Neural progenitor cell (in vitro differentiated cells): Measurements from ENCODE around the gene TIMM8A. TPM values are rescaled to one million over a fixed set of nuclear protein-coding genes. Genes with fewer than 3 reads are reported as not detected.

ENCODE experiments used
- DNase-seq: peaks from one replicate; pipeline ENCODE4 v3.0.0-alpha.2; 2016; ENCODE audit warnings: low spot score
- H2AFZ ChIP-seq: fragments of 200-600 bp; sonication (generic); replicated peaks from 2 replicates; pipeline ENCODE4 v1.6.1; 2016; ENCODE audit warnings: antibody characterized with exemption
- H3F3A ChIP-seq: fragments of 200-600 bp; sonication (generic); 2 replicates; pipeline ENCODE4 v1.6.1; 2016; ENCODE audit warnings: antibody characterized with exemption, low read depth
- H3K27ac ChIP-seq: fragments of 200-600 bp; sonication (generic); 2 replicates; pipeline ENCODE4 v1.5.1; 2016; ENCODE audit warnings: mild to moderate bottlenecking
- H3K27me3 ChIP-seq: fragments of 200-600 bp; sonication (generic); 2 replicates; pipeline ENCODE4 v1.6.1; 2016; ENCODE audit warnings: mild to moderate bottlenecking, moderate library complexity
- H3K36me3 ChIP-seq: fragments of 200-600 bp; sonication (generic); 2 replicates; pipeline ENCODE4 v1.5.1; 2016
- H3K4me1 ChIP-seq: fragments of 200-600 bp; sonication (generic); 2 replicates; pipeline ENCODE4 v1.6.1; 2016; ENCODE audit warnings: mixed run types
- H3K4me2 ChIP-seq: fragments of 200-600 bp; sonication (generic); 2 replicates; pipeline ENCODE4 v1.6.1; 2016
- H3K4me3 ChIP-seq: fragments of 200-600 bp; sonication (generic); 2 replicates; pipeline ENCODE4 v1.5.1; 2016
- H3K79me2 ChIP-seq: fragments of 200-600 bp; sonication (generic); 2 replicates; pipeline ENCODE4 v1.6.1; 2016; ENCODE audit warnings: low read depth
- H3K9ac ChIP-seq: fragments of 200-600 bp; sonication (generic); 2 replicates; pipeline ENCODE4 v1.6.1; 2016
- H3K9me3 ChIP-seq: fragments of 200-600 bp; sonication (generic); 2 replicates; pipeline ENCODE4 v1.5.1; 2016; ENCODE audit warnings: low read depth
- H4K20me1 ChIP-seq: fragments of 200-600 bp; sonication (generic); 2 replicates; pipeline ENCODE4 v1.6.1; 2016; ENCODE audit warnings: low read depth
- H3K27ac Mint-ChIP-seq: 3 replicates; pipeline ENCODE4 v1.8.0; 2021; ENCODE audit warnings: mixed read lengths
- H3K27me3 Mint-ChIP-seq: 2 replicates; pipeline ENCODE4 v1.8.0; 2022; ENCODE audit warnings: low read depth, mild to moderate bottlenecking, inconsistent platforms, moderate library complexity, mixed read lengths; ENCODE audit not compliant: insufficient read depth
- H3K36me3 Mint-ChIP-seq: 3 replicates; pipeline ENCODE4 v1.8.0; 2021; ENCODE audit warnings: mixed read lengths
- H3K4me1 Mint-ChIP-seq: 3 replicates; pipeline ENCODE4 v1.8.0; 2021; ENCODE audit warnings: mixed read lengths
- H3K4me3 Mint-ChIP-seq: 3 replicates; pipeline ENCODE4 v1.8.0; 2021; ENCODE audit warnings: mild to moderate bottlenecking, moderate library complexity, mixed read lengths
- H3K9me3 Mint-ChIP-seq: 3 replicates; pipeline ENCODE4 v1.8.0; 2020; ENCODE audit warnings: mixed read lengths
- EZH2 ChIP-seq: fragments of 200-600 bp; sonication (generic); IDR thresholded peaks from 2 replicates; pipeline ENCODE4 v1.6.1; 2017; ENCODE audit warnings: antibody characterized with exemption, mild to moderate bottlenecking, moderate library complexity
- EZH2phosphoT487 ChIP-seq: fragments of 200-600 bp; sonication (generic); IDR thresholded peaks from 2 replicates; pipeline ENCODE4 v1.6.1; 2017; ENCODE audit warnings: antibody characterized with exemption
- total RNA-seq: library from RNA; depleted of rRNA; stranded (reverse); fragments of >200 nt; gene quantifications from 2 replicates; pipeline ENCODE4 v1.2.3, GENCODE V29; 2015; ENCODE audit warnings: low replicate concordance
- TF ChIP-seq, protein P1 (sequence below): fragments of 200-600 bp; sonication (generic); IDR thresholded peaks from 2 replicates; pipeline ENCODE4 v1.5.1; 2017; ENCODE audit warnings: antibody characterized with exemption, mild to moderate bottlenecking

Gene TIMM8A, protein sequence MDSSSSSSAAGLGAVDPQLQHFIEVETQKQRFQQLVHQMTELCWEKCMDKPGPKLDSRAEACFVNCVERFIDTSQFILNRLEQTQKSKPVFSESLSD
- total RNA-seq: 7.7 and 9.5 TPM in 2 replicates

DNA sequence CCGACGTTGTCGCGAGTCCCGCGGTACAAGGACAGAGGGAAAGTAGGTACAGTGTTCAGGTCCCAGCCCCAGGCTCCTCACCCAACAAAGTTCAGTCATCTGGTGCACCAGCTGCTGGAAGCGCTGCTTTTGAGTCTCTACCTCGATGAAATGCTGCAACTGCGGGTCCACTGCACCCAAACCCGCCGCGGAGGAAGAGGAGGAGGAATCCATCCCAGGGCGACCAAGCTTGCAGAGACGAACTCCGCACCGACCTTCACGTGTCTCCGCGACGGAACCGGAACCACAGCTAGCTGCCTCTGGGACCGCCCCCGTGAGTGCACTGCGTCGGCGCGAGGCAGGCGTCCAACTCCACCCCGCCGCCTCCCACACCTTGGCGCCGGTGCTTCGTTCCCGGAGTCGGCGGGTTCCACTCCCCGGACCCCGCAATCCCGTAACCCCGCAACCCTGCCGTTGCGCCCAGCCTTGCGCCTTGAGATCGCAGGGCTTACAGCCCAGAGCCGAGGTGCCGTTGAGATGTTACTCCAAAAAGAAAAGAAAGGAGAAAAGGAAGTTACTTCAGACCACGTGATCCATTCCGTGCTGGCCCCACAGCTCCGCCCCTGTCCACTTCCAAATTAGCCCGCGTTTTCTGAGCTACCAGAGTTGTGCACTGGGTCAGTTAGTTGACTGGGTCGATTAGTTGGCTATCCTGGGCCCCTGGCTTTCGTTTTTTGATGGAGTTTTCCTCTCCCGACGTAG lies at the start of gene TIMM8A:
Gene TIMM8A (minus strand): TSS at position 291 of the 741 bp plus-strand sequence. CDS start 78 bp downstream, at position 213.
- H2AFZ ChIP-seq: peak within 1 kb of the TSS; percentile 92
- no peaks in the 10 kb centered on the region for H3K36me3 ChIP-seq
- TF ChIP-seq EZH2: no peak
- TF ChIP-seq EZH2phosphoT487: no peak
- TF ChIP-seq, protein P1, sequence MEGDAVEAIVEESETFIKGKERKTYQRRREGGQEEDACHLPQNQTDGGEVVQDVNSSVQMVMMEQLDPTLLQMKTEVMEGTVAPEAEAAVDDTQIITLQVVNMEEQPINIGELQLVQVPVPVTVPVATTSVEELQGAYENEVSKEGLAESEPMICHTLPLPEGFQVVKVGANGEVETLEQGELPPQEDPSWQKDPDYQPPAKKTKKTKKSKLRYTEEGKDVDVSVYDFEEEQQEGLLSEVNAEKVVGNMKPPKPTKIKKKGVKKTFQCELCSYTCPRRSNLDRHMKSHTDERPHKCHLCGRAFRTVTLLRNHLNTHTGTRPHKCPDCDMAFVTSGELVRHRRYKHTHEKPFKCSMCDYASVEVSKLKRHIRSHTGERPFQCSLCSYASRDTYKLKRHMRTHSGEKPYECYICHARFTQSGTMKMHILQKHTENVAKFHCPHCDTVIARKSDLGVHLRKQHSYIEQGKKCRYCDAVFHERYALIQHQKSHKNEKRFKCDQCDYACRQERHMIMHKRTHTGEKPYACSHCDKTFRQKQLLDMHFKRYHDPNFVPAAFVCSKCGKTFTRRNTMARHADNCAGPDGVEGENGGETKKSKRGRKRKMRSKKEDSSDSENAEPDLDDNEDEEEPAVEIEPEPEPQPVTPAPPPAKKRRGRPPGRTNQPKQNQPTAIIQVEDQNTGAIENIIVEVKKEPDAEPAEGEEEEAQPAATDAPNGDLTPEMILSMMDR: no peak
- no peaks in the 10 kb centered on the region for H3F3A ChIP-seq
- peaks cover 17% of the 10 kb centered on the region for H3K4me1 Mint-ChIP-seq
- no peaks in the 10 kb centered on the region for H4K20me1 ChIP-seq
- no peaks in the 10 kb centered on the region for H3K9me3 ChIP-seq
- peaks cover 36% of the 10 kb centered on the region for H3K79me2 ChIP-seq
- peak; percentile 70 for DNase-seq
- H3K9ac ChIP-seq: peak within 1 kb of the TSS; percentile 68
- peak within 1 kb of the TSS; percentile 79 for H3K27ac Mint-ChIP-seq
- peak within 1 kb of the TSS; percentile 73 for H3K4me3 ChIP-seq
- H3K4me2 ChIP-seq: peak within 1 kb of the TSS; percentile 78
- peak within 1 kb of the TSS; percentile 90 for H3K4me3 Mint-ChIP-seq
- H3K9me3 Mint-ChIP-seq: no peaks in the 10 kb centered on the region
- H3K36me3 Mint-ChIP-seq: no peaks in the 10 kb centered on the region
- no peaks in the 10 kb centered on the region for H3K27me3 Mint-ChIP-seq
- no peak within 1 kb of the TSS for H3K27ac ChIP-seq
- peaks cover 9% of the 10 kb centered on the region for H3K4me1 ChIP-seq
- no peaks in the 10 kb centered on the region for H3K27me3 ChIP-seq

DNA sequence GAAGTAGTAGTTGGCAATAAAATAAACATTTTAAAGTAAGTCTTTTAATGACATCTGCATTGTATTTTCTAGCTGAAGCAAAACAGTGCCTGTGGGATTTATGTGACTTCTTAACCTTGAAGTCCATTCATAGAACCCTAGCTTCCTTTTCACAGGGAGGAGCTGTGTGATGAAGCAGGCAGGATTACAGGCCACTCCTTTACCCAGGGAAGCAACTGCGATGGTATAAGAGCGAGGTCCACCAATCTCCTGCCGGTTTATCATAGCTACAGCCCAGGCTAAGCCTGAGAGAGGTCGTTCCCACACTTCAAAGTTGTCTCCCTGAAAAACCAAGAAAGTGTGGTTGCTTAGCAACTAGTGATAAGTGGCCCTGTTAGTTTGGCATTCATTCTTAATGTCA lies 49.2 kb upstream of the TIMM8A start:
- TF ChIP-seq EZH2 (no peak), EZH2phosphoT487 (no peak)
- TF ChIP-seq, protein P1: no peak
- Histone ChIP-seq H3K27ac (no peak overlapping the region), H3F3A (peaks cover 42% of the 10 kb centered on the region), H3K4me3 (no peak overlapping the region), H2AFZ (no peak overlapping the region), H3K9me3 (peaks cover 6% of the 10 kb centered on the region), H3K27me3 (no peaks in the 10 kb centered on the region), H3K36me3 (no peaks in the 10 kb centered on the region), H3K79me2 (peaks cover 17% of the 10 kb centered on the region), H4K20me1 (peaks cover 12% of the 10 kb centered on the region), H3K9ac (no peak overlapping the region), H3K4me2 (no peak overlapping the region), H3K4me1 (no peaks in the 10 kb centered on the region)
- no peak overlapping the region for H3K4me3 Mint-ChIP-seq
- H3K9me3 Mint-ChIP-seq: peaks cover 2% of the 10 kb centered on the region
- H3K27me3 Mint-ChIP-seq: no peaks in the 10 kb centered on the region
- DNase-seq: no peak
- H3K4me1 Mint-ChIP-seq: no peaks in the 10 kb centered on the region
- peaks cover 9% of the 10 kb centered on the region for H3K36me3 Mint-ChIP-seq
- no peak overlapping the region for H3K27ac Mint-ChIP-seq

DNA sequence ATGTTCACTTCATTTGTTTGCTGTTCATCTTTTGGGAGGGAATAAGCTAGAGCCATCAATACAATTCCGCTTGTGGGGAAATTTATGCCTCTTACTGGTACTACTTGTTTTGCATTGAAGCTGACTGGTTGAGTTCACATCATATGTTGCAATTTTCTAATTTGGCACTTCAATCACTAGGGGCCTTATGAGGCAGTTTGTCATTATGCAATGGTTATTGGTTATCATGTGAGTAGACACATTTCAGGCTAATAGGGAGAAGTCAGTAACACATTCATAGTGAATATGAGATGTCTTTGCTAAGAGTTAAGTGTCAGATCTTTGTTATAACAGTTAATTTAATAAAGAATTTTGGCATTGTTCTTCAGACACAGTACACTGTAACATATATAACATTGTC lies 47.2 kb upstream of the TIMM8A start:
- Mint-ChIP-seq H3K27ac (no peak overlapping the region), H3K36me3 (peaks cover 12% of the 10 kb centered on the region), H3K9me3 (no peaks in the 10 kb centered on the region), H3K27me3 (no peaks in the 10 kb centered on the region), H3K4me3 (no peak overlapping the region), H3K4me1 (peaks cover 4% of the 10 kb centered on the region)
- peaks cover 6% of the 10 kb centered on the region for H3K9me3 ChIP-seq
- peaks cover 60% of the 10 kb centered on the region for H3F3A ChIP-seq
- peaks cover 8% of the 10 kb centered on the region for H3K4me1 ChIP-seq
- H3K4me3 ChIP-seq: no peak overlapping the region
- peaks cover 4% of the 10 kb centered on the region for H3K36me3 ChIP-seq
- H4K20me1 ChIP-seq: peaks cover 12% of the 10 kb centered on the region
- no peak overlapping the region for H3K27ac ChIP-seq
- H3K79me2 ChIP-seq: peaks cover 37% of the 10 kb centered on the region
- H3K9ac ChIP-seq: no peak overlapping the region
- no peak overlapping the region for H3K4me2 ChIP-seq
- TF ChIP-seq, protein P1: no peak
- TF ChIP-seq EZH2phosphoT487: no peak
- no peak overlapping the region for H2AFZ ChIP-seq
- no peak for DNase-seq
- no peaks in the 10 kb centered on the region for H3K27me3 ChIP-seq
